T-helper 17 cell (primary cell): ENCODE measurements around the gene DLG1. TPM values are rescaled to one million over a fixed set of nuclear protein-coding genes. Genes with fewer than 3 reads are reported as not detected.
"Not testable (repeated sequence)": the region's sequence is repeated elsewhere in the genome, so short reads cannot be mapped to it uniquely, and the experiment has no call there.

Source experiments
- ATAC-seq: fragments of 150-1000 bp; cut with Tn5 transposase; 2 replicates; pipeline ENCODE4 v1.10.0; 2021; ENCODE audit warnings: mild to moderate bottlenecking, moderate library complexity
- DNase-seq, 3 donors: peaks; one replicate each; pipeline versions ENCODE4 v3.0.0 to v3.0.0-alpha.2; 2020 to 2021
- H3K9me3 ChIP-seq: one replicate; pipeline ENCODE4 v1.7.0; 2013; ENCODE audit warnings: low read length, mild to moderate bottlenecking; ENCODE audit not compliant: control insufficient read depth, poor library complexity, severe bottlenecking
- H3K27ac Mint-ChIP-seq: one replicate; pipeline ENCODE4 v1.8.0; 2022; ENCODE audit warnings: mild to moderate bottlenecking, moderate library complexity, mixed read lengths
- H3K27me3 Mint-ChIP-seq: one replicate; pipeline ENCODE4 v1.8.0; 2022; ENCODE audit warnings: mixed read lengths
- H3K36me3 Mint-ChIP-seq: one replicate; pipeline ENCODE4 v1.8.0; 2022; ENCODE audit warnings: low read depth, mixed read lengths
- H3K4me1 Mint-ChIP-seq: one replicate; pipeline ENCODE4 v1.8.0; 2022; ENCODE audit warnings: mild to moderate bottlenecking, mixed read lengths
- H3K4me3 Mint-ChIP-seq: one replicate; pipeline ENCODE4 v1.8.0; 2022; ENCODE audit warnings: mild to moderate bottlenecking, moderate library complexity, mixed read lengths
- total RNA-seq, 4 donors: library from RNA in 2 of 4; stranded (reverse) in 2 of 4; gene quantifications; one replicate each; pipeline ENCODE4 v1.2.3 and lab custom pipeline; 2022 to 2026

The DLG1 gene
- total RNA-seq, 2 donors from 2014 or later, result 87.5 to 99.7 TPM

DNA sequence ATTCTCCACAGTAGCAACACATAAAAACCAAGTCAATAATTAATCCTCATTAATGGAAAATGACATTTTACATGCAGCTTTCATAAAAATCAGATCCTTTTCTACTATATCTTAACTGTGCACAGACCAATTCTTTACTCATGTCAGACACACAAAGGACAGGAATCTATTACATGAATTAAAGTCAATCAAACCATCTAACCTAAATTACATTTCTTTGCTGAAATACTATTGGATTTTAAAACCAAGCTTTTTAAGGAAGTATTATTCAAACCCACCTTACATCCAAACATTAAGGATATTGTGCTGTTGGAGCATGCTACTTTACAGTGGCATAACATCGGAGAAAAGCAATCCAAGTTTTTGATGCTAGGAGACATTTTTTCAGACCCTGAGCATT lies 72.8 kb downstream of the DLG1 start:
- H3K4me1 Mint-ChIP-seq, result peaks cover 27% of the 10 kb centered on the region

DNA sequence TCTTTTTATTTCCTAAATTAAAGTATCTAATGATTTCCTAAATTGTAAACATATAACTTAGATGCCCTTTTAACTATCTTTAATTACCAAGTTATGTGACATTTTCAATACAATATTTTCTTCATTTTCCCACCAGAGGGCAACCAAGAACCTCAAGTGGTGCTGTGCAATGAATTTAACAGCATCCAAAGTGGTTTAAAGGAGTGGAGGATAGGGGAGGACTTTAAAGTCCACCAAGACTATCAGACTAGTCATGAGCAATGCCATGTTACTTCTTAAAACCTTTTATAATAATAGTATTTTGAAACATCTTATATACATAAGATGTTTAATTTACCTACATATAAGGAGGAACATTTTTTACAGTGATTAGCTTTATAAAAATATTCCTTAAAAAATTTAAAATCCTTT lies 74.4 kb downstream of the DLG1 start:
- H3K27ac Mint-ChIP-seq, result peak overlapping the region; percentile 68
- H3K4me3 Mint-ChIP-seq, result no peak overlapping the region
- no peaks in the 10 kb centered on the region for H3K9me3 ChIP-seq
- peaks cover 26% of the 10 kb centered on the region for H3K4me1 Mint-ChIP-seq
- H3K36me3 Mint-ChIP-seq, result no peaks in the 10 kb centered on the region
- DNase-seq, result no peak
- ATAC-seq, result no peak
- H3K27me3 Mint-ChIP-seq, result no peaks in the 10 kb centered on the region

More for the DNA sequence above, 72.8 kb downstream of the DLG1 start:
- H3K27me3 Mint-ChIP-seq, result no peaks in the 10 kb centered on the region
- ATAC-seq, result no peak
- H3K27ac Mint-ChIP-seq, result no peak overlapping the region
- H3K9me3 ChIP-seq, result no peaks in the 10 kb centered on the region
- DNase-seq, result no peak
- no peak overlapping the region for H3K4me3 Mint-ChIP-seq
- no peaks in the 10 kb centered on the region for H3K36me3 Mint-ChIP-seq

DNA sequence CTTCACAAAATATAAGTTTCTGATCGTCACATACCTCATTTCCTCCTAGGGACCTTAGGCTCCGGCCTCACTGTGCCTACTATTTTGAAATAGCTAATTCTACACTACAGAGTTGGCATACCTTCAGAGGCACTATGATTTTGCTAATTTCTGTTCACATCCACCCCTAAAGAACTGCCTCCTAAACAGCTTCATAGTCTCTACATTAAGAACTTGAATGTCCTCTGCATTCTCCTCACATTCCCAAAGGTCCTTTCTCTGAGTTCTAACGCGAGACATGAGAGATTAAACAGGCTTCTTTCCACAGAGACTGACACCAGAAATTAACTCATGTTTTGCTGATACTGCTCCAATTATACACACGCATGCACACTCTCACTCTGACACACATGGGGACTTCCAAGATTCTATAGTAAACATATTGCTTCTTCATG lies 75.5 kb downstream of the DLG1 start:
- ATAC-seq (no peak), DNase-seq (no peak)
- no peaks in the 10 kb centered on the region for H3K9me3 ChIP-seq
- no peaks in the 10 kb centered on the region for H3K27me3 Mint-ChIP-seq
- H3K27ac Mint-ChIP-seq, result peak overlapping the region; percentile 68
- H3K4me1 Mint-ChIP-seq, result peaks cover 20% of the 10 kb centered on the region
- H3K36me3 Mint-ChIP-seq, result no peaks in the 10 kb centered on the region
- H3K4me3 Mint-ChIP-seq, result no peak overlapping the region

DNA sequence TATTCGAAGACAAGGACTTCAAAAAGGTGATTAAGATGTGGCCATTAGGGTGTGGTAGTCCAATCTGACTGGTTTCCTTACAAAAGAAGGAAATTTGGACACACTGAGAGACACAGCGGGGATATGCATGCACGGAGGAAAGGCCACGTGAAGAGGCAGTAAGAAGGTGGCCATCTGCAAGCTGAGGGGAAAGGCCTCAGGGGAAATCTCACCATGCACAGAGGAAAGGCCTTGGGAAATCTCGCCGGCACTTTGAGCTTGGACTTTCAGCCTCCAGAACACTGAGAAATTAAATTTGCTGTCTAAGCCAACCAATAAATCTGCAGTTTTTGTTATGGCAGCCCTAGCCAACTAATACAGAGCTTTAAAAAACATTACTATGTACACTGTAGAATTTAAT lies 78.8 kb downstream of the DLG1 start:
- DNase-seq (no peak), ATAC-seq (no peak)
- H3K9me3 ChIP-seq, result no peaks in the 10 kb centered on the region
- Mint-ChIP-seq H3K27ac (no peak overlapping the region), H3K4me3 (no peak overlapping the region), H3K36me3 (no peaks in the 10 kb centered on the region), H3K4me1 (peaks cover 22% of the 10 kb centered on the region), H3K27me3 (no peaks in the 10 kb centered on the region)

DNA sequence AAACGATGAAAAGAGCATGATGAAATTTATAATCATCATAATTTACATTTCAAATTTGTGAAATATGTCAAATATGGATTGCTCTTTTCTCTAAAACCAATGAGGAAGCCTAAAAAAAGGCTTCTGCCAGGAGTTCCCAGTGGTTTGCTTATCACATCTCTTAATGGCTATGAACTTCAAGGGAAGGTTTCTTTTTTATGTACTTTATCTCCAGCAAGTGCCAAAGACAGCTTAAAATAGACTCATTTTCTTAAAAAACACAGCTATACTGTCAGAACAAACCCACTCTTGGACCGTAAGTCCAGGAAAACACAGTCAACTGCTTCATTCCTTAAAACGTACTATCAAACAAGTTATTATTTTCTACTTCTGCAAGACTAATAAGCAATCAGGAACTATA lies 80.2 kb downstream of the DLG1 start:
- H3K27me3 Mint-ChIP-seq, result no peaks in the 10 kb centered on the region
- H3K4me1 Mint-ChIP-seq, result peaks cover 28% of the 10 kb centered on the region
- no peaks in the 10 kb centered on the region for H3K36me3 Mint-ChIP-seq
- ATAC-seq (no peak), DNase-seq (no peak)
- no peak overlapping the region for H3K27ac Mint-ChIP-seq
- H3K4me3 Mint-ChIP-seq, result no peak overlapping the region
- no peaks in the 10 kb centered on the region for H3K9me3 ChIP-seq

DNA sequence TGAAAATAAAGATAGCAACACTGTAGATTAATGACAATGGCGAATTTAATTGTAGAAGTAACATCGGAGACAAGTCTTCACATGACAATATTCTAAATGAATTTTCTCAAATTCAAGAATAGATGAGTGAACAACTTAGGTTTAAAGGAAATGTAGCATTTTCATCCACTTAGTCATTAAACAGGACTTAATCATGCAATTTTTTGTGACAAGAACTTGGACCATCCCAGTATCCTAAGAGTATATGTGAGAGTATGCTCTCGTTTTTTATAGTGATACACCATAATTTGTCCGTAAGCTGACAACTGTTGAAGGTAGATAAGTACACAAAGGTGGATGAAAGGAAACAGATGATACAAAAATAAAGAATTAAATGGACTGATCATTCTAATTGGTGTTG lies 81.5 kb downstream of the DLG1 start:
- no peaks in the 10 kb centered on the region for H3K27me3 Mint-ChIP-seq
- no peak overlapping the region for H3K27ac Mint-ChIP-seq
- no peaks in the 10 kb centered on the region for H3K9me3 ChIP-seq
- no peak for ATAC-seq
- no peak for DNase-seq
- no peak overlapping the region for H3K4me3 Mint-ChIP-seq
- peaks cover 27% of the 10 kb centered on the region for H3K4me1 Mint-ChIP-seq
- H3K36me3 Mint-ChIP-seq, result peaks cover 2% of the 10 kb centered on the region

DNA sequence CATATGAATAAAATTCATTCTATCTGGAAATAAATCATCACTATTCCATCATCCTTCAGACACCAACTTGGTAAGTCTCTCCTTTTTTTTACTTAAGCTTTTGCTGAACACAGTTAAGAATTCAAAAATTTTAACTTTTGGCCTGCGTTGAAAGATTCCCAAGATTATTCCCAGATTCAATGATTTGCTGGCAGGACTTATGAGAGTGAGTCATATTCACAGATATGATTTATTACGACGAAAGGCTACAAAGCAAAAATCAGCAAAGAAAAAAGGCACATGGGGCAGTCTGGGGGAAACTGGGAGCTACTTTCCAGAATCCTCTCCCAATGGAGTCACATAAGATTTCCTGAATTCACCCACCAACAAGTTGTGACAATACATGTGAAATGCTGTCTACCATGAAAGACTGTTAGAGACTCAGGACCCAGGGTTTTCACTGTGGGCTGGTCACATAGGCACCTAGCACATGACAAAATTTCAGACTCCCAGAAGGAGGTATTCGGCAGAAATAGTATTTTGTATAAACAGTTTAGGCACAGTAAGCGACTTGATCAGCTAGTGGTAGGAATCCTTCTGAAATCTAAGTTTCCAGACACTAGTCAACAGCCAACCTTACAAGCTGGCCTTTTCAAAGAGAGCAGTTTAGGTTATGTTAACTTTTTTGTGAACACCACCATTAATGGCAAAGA lies 82.1 kb downstream of the DLG1 start:
- Mint-ChIP-seq H3K4me1 (peaks cover 27% of the 10 kb centered on the region), H3K36me3 (peaks cover 2% of the 10 kb centered on the region), H3K27me3 (no peaks in the 10 kb centered on the region), H3K27ac (no peak overlapping the region), H3K4me3 (no peak overlapping the region)
- ATAC-seq (no peak), DNase-seq (no peak)
- no peaks in the 10 kb centered on the region for H3K9me3 ChIP-seq

DNA sequence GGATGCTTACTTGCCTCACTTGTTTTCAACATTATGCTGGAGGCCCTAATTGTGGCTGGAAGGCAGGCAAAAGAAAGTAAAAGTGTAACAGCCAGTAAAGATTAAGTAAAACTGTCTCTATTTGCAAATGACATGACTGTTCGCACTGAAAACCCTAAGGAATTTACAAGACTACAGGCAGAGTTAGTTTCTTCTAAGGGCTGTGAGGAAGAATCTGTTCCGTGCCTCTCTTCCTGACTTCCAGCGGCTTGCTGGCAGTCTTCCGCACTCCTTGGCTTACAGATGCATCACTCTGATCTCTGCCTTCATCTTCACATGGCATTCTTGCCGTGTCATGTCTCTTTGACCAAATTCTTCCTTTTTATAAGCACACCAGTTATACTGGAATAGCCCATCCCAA lies 86.1 kb downstream of the DLG1 start:
- Mint-ChIP-seq H3K36me3 (peaks cover 2% of the 10 kb centered on the region), H3K27me3 (no peaks in the 10 kb centered on the region), H3K27ac (no peak overlapping the region), H3K4me3 (no peak overlapping the region), H3K4me1 (peaks cover 28% of the 10 kb centered on the region)
- ATAC-seq, result no peak
- no peak for DNase-seq
- H3K9me3 ChIP-seq, result no peaks in the 10 kb centered on the region

DNA sequence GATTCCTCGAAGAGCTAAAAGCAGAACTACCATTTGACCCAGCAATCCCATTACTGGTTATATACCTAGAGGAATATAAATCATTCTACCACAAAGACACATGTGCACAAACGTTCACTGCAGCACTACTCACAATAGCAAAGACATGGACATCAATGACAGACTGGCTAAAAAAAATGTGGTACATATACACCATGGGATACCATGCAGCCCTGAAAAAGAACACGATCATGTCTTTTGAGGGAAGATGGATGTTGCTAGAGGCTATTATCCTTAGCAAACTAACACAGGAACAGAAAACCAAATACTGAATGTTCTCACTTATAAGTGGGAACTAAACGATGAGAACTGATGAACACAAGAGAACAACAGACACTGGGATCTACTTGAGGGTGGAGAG lies 86.7 kb downstream of the DLG1 start:
- H3K36me3 Mint-ChIP-seq, ATAC-seq, H3K4me3 Mint-ChIP-seq, H3K9me3 ChIP-seq, H3K27me3 Mint-ChIP-seq, H3K27ac Mint-ChIP-seq, DNase-seq: not testable (repeated sequence)
- H3K4me1 Mint-ChIP-seq, result peaks cover 27% of the 10 kb centered on the region

DNA sequence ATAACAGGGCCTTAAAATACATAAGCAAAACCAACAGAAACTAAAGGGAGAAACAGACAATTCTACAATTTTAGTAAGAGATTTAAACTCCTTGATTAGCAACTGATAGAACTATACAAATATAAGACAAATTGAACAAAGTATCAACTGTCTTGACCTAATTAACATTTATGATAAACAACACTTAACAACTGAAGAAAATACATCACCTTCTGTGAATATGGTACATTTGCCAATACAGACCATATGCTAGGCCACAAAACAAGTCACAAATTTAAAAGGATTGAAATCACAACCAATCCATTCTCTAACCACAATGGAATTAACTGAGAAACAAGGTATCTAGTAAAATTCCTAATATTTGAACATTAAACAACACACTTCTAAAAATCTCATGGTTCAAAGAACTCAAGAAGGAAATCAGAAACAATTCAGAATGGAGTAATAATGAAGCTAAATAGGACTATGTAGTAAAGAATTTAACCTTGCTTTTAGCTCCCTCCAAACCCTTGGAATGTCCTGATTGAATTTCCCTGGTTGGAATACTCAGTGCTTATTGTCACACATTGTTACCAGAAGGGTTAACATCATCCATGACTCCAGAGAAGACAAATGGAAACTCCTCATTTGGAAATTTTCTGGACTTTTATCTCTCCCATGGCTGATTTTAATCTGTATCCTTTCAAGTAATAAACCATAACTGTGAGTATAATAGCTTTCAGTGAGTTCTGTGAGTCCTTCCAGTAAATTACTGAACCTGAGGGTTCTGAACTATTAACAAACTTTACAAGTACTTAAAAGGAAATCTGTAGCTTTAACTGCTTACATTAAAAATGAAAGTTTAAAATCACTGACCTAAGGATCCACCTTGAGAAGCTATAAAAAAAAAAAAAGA lies 88.8 kb downstream of the DLG1 start:
- ATAC-seq (no peak), DNase-seq (no peak)
- no peak overlapping the region for H3K27ac Mint-ChIP-seq
- no peak overlapping the region for H3K4me3 Mint-ChIP-seq
- peaks cover 29% of the 10 kb centered on the region for H3K4me1 Mint-ChIP-seq
- H3K9me3 ChIP-seq, result no peaks in the 10 kb centered on the region
- H3K36me3 Mint-ChIP-seq, result peaks cover 2% of the 10 kb centered on the region
- H3K27me3 Mint-ChIP-seq, result no peaks in the 10 kb centered on the region

DNA sequence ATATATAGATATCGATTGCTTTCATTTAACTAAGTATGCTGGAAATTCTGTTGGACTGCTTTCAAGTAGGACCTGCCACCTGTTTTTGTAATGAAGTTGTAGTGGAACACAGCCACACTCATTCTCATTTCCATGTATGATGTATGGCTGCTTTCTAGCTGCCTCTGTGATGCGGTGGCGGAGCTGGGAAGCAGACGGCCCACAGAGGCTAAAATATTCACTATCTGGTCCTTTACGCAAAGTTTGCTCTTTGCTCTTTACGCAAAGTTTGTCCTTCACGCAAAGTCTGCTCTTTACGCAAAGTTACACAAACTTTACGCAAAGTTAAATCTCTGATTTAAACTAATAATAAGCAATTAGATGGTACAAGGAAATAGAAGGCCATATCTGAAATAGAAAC lies 91.5 kb downstream of the DLG1 start:
- no peak for ATAC-seq
- Mint-ChIP-seq H3K4me3 (no peak overlapping the region), H3K36me3 (no peaks in the 10 kb centered on the region), H3K27me3 (no peaks in the 10 kb centered on the region), H3K4me1 (peaks cover 33% of the 10 kb centered on the region), H3K27ac (no peak overlapping the region)
- no peak for DNase-seq
- H3K9me3 ChIP-seq, result no peaks in the 10 kb centered on the region

DNA sequence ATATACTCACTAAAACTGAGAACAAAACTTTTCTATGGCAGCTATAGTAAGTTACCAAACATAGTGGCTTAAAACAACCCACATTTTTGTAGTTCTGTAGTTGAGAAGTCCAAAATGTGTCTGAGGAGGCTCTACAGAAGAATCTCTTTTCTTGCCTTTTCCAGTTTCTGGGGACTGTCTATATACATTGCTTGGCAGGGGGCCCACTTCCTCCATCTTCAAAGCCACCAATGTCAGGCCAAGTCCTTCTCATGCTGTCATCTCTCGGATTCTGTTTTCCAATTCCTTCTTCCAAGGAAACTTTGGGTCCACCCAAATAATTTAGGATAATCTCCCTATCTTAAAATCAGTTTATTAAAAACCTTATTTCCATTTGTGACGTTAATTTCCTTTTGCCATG lies 92.7 kb downstream of the DLG1 start:
- H3K27me3 Mint-ChIP-seq, result no peaks in the 10 kb centered on the region
- no peak overlapping the region for H3K4me3 Mint-ChIP-seq
- no peak for ATAC-seq
- DNase-seq, result no peak
- H3K4me1 Mint-ChIP-seq, result peaks cover 39% of the 10 kb centered on the region
- no peaks in the 10 kb centered on the region for H3K9me3 ChIP-seq
- H3K36me3 Mint-ChIP-seq, result no peaks in the 10 kb centered on the region
- H3K27ac Mint-ChIP-seq, result no peak overlapping the region

DNA sequence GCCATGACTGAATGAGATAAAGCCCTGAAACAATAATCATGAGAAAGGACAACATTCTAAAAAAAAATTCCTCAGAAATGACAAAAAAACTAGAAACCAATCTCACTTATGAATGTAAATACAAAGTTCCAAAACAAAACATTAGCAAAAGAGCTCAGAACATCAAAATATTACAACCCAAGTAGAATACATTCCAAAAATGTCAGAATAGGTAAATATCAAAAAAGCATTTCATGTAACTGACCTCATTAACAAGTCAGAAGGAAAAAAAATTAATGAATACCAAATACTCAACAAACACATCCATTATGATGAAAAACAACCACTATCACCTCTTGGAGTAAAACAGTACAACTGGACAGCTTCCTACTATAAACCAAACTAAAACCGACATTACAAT lies 93.1 kb downstream of the DLG1 start:
- DNase-seq (no peak), ATAC-seq (no peak)
- peaks cover 42% of the 10 kb centered on the region for H3K4me1 Mint-ChIP-seq
- H3K4me3 Mint-ChIP-seq, result no peak overlapping the region
- H3K36me3 Mint-ChIP-seq, result no peaks in the 10 kb centered on the region
- no peak overlapping the region for H3K27ac Mint-ChIP-seq
- no peaks in the 10 kb centered on the region for H3K9me3 ChIP-seq
- H3K27me3 Mint-ChIP-seq, result no peaks in the 10 kb centered on the region

DNA sequence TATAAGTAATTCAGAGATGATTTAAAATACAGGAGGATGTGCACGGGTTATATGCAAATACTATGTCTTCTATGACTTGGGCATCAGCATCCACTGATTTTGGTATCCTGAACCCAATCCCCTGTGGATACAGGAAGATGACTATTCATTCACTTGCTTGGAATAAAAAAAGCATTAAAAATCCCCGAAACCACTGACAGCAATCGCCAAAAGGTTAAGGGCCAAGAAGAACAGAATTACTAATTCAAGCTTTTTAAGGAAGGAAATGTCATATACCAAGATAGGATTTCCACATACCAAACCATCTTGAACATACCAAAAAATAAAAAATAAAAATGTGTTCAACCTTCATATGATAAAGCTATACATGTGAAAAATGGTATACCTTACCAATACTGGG lies 93.7 kb downstream of the DLG1 start:
- Mint-ChIP-seq H3K27me3 (no peaks in the 10 kb centered on the region), H3K4me3 (no peak overlapping the region), H3K27ac (peak overlapping the region; percentile 9), H3K4me1 (peaks cover 38% of the 10 kb centered on the region), H3K36me3 (no peaks in the 10 kb centered on the region)
- DNase-seq (no peak), ATAC-seq (no peak)
- H3K9me3 ChIP-seq, result no peaks in the 10 kb centered on the region
